ENCODE data around the gene LHFPL3. TPM values are rescaled to one million over a fixed set of nuclear protein-coding genes. Genes with fewer than 3 reads are reported as not detected.

LHFPL3 gene
- total RNA-seq, 1 experiment from 2014 or later, result not detected

DNA sequence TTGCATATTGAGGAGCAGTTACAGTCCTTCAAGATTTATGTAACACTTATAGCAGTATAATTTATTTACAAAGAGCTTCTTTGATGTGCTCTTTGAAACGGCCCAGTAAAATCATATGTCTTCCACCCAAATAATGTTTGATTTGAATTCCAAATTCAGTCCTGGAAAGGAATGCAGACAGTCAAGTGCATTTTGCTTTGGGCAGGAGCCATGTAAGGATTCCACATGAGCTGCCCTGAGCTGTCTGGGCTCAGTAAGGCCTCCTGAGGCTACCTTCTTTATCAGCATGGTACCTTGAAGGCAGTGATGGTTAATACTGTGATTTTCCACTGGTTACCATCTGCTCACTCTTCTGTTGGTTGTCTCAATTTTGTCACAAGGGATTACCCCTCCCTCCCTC is 41.6 kb upstream of the LHFPL3 start:
- Histone ChIP-seq H3K36me3 (ENCODE audit: control insufficient read depth in 1 of 2, insufficient read depth in 2 of 2, low read length in 2 of 2) (no peaks in the 10 kb centered on the region), H3K4me3 (replicated peaks in 1 of 2; ENCODE audit: low read depth in 1 of 2, low read length in 2 of 2) (no peak overlapping the region), H2AFZ (ENCODE audit: low read depth, low read length, poor library complexity, severe bottlenecking) (no peak overlapping the region), H3K4me2 (ENCODE audit: low read length) (no peak overlapping the region), H3K4me1 (ENCODE audit: control insufficient read depth in 1 of 2, insufficient read depth in 2 of 2, low read length in 2 of 2) (no peaks in the 10 kb centered on the region), H3K9me2 (ENCODE audit: insufficient read depth) (no peaks in the 10 kb centered on the region), H3K27me3 (ENCODE audit: insufficient read depth, low read length) (peaks cover 28% of the 10 kb centered on the region), H3K79me2 (ENCODE audit: insufficient read depth, low read length) (no peaks in the 10 kb centered on the region), H3K27ac (ENCODE audit: low read depth, low read length) (no peak overlapping the region), H4K20me1 (ENCODE audit: insufficient read depth) (no peaks in the 10 kb centered on the region), H3K9me3 (ENCODE audit: control insufficient read depth in 1 of 2, insufficient read depth in 1 of 2, low read depth in 1 of 2, low read length in 2 of 2) (no peaks in the 10 kb centered on the region), H3K9ac (ENCODE audit: low read length) (no peak overlapping the region)
- BruUV-seq (replicated peaks), result no TSS peak
- ChIA-PET CTCF (no interaction called here), RAD21 (ENCODE audit: low non-redundant PET in 1 of 2, low total read pairs in 2 of 2, uncharacterized antibody in 2 of 2, unreplicated experiment in 2 of 2) (no interaction called here), POLR2A (no interaction called here)
- DNase-seq (ENCODE audit: low read depth, low spot score) (no peak), ATAC-seq (no peak)
- TF ChIP-seq POLR2A (IDR thresholded peaks at IDR 0.05; ENCODE audit: borderline replicate concordance, extremely low read depth, insufficient read depth, insufficient read length), result no peak
- no peak for TF ChIP-seq CTCF (IDR thresholded peaks at IDR 0.05 in 2 of 3, conservative IDR thresholded peaks at IDR 0.05 in 1 of 3; ENCODE audit: borderline replicate concordance in 1 of 3, insufficient read depth in 1 of 3, low read depth in 2 of 3, low read length in 2 of 3)
- no peak for TF ChIP-seq TCF7L2 (IDR thresholded peaks at IDR 0.05; ENCODE audit: borderline replicate concordance, extremely low read depth, insufficient read depth, insufficient read length)
- TF ChIP-seq SIN3A (IDR thresholded peaks at IDR 0.05; ENCODE audit: low read depth), result no peak
- no peak for TF ChIP-seq ZNF274 (IDR thresholded peaks at IDR 0.05; ENCODE audit: low read depth, low read length)
- TF ChIP-seq SRF (IDR thresholded peaks at IDR 0.05; ENCODE audit: low read depth), result no peak
- no peak for TF ChIP-seq ZFX (IDR thresholded peaks at IDR 0.05)
- TF ChIP-seq REST (IDR thresholded peaks at IDR 0.05; ENCODE audit: low read depth), result no peak
- no peak for TF ChIP-seq JUND (IDR thresholded peaks at IDR 0.05)
- TF ChIP-seq YY1 (IDR thresholded peaks at IDR 0.05; ENCODE audit: extremely low read depth, insufficient replicate concordance, low read depth, low read length), result no peak
- no peak for TF ChIP-seq SP1 (IDR thresholded peaks at IDR 0.05; ENCODE audit: low read depth)
- TF ChIP-seq ATF3 (IDR thresholded peaks at IDR 0.05), result no peak
- no peak for TF ChIP-seq POLR2AphosphoS5 (IDR thresholded peaks at IDR 0.05; ENCODE audit: low read depth, low read length)
- no peak for TF ChIP-seq ZBTB33 (IDR thresholded peaks at IDR 0.05; ENCODE audit: extremely low read depth, insufficient replicate concordance, low read length)
- no peak for TF ChIP-seq CBX3 (IDR thresholded peaks at IDR 0.05; ENCODE audit: low read depth)
- TF ChIP-seq RAD21 (IDR thresholded peaks at IDR 0.05; ENCODE audit: low read depth), result no peak
- no peak for TF ChIP-seq MAX (IDR thresholded peaks at IDR 0.05)
- intact Hi-C loops (cut with micrococcal nuclease), result no loop called here
